HG03139 (cell line): ENCODE data around the gene TPP2.

Source experiments
- ATAC-seq: cut with Tn5 transposase; IDR thresholded peaks from one replicate; pipeline ENCODE4 v1.9.1; 2021; ENCODE audit not compliant: unreplicated experiment

TPP2 gene

DNA sequence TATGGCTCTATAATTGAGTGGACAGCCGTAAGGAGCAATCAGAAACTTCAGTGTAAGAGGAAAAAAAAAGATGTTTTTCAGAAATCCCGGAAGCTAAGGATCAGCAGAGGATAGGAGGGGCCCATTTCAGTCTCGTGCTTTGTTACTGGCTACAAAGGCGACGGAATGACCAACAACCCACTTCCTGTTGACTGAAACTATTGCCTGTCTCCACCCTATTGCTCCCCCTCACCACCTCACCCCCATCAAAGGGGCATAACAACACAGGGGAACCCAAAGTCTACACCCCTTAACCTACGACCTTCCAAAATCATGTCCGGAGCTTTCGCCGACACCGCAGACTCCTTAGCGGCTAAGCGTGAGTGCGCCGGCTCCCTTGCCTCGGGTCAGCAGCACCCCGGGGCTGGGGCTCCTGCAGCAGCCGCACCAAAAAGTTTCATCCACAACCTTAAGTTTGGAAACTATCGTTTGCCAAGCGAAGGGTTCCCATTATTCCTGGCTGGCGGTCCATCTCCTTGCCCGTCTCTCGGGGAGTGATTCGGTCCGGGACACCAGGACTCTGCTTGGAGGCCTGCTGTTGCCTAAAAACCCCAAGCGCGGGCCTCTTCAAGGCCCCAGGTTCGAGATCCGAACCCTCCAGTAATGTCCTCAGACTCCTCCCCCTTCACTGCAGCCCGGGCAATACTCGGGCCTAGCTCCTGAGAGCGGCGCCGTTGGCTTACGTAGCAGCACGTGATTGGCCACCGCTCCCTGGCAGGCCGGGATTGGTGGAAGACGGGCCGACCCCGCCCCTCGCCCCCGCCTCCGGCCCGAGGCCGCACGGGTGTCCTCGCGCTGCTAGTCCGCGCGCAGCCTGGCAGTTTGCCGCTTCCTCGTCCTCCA lies at the start of gene TPP2:
Gene TPP2 (plus strand): TSS at position 840 of the 882 bp plus-strand sequence. CDS start 53 bp downstream, outside the sequence.
- peak; percentile 76 for ATAC-seq

GRCh38 chr13:102548811-102549210 lies 48.0 kb upstream of the TPP2 start:
- no peak for ATAC-seq

DNA sequence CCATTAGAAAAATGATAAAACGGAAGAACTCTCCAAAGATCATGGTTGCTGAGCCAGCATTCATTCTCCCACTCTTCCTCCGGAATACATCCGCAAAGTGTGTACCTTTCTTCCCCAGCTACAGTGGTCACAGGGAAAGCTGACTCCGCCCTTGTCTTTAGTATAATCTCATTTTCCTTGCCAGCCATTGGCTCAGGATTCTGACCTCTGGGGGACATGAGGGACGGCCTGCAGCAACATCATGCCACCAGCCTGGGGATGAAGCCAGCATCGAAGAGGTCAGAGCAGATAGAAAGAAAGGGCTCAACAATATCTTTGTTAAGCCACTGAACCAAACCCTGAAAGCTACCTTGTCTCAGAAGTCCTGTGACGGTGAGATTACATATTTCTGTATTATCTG lies 46.3 kb upstream of the TPP2 start:
- ATAC-seq, result no peak

GRCh38 chr13:102555914-102556553 lies 40.8 kb upstream of the TPP2 start:
- peak; percentile 84 for ATAC-seq

GRCh38 chr13:102556806-102557205 lies 40.0 kb upstream of the TPP2 start:
- ATAC-seq, result no peak

DNA sequence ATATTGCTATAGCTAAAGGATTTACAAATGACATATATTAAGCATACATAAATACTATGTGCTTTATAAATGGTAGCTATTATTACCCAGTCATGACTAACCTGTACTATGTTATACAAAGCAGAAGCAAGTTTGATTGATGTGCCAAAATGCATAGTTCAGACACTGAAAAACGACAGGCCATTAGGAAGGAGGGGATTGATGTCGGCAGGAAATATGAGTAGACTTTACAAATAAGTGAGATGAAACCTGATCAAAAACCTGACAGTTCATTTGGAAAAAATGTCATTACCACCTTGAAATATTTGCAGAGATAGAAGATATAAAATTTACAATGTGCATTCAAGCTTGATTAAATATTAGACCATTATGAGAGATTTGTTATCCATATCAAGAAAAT lies 38.8 kb upstream of the TPP2 start:
- no peak for ATAC-seq

- no peak for ATAC-seq
These were observed 34.9 kb upstream of the TPP2 start for GRCh38 chr13:102561933-102562332.

DNA sequence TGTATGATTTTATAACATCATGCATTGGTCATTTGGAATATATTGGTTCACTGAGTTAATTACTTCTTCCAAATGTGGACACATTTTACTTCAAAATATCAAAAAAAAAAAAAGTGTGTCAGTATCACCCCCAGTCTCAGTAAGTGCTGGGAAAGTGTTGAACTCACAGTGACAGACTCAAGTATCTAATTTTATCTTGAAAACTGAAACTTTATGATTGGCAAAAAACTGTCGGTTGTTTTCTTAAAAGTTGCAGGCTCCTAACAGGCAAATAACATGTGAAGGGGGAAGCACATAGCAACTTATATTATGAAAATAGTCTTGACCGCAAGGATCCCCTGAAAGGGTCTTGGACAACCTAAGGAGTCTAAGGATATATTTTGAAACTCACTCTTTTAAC lies 33.5 kb upstream of the TPP2 start:
- no peak for ATAC-seq

DNA sequence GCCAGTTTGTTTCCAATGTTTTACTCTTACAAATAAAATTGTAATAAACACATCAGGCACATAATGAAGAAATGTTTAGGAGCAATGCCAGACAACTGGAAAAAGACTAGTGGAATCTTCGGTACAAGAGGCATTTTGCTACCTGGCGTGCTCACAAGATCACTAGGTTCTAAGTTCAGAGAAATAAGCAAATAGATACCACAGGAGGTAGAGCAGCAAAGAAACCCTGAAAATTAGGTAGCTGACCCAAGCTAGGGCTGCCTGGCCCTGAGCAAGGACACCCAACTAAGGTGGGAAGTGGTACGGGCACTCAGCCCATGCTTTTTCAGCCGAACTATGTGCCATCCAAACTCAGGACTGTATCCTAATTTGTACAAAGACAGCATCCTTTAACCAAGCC lies 32.2 kb upstream of the TPP2 start:
- no peak for ATAC-seq

DNA sequence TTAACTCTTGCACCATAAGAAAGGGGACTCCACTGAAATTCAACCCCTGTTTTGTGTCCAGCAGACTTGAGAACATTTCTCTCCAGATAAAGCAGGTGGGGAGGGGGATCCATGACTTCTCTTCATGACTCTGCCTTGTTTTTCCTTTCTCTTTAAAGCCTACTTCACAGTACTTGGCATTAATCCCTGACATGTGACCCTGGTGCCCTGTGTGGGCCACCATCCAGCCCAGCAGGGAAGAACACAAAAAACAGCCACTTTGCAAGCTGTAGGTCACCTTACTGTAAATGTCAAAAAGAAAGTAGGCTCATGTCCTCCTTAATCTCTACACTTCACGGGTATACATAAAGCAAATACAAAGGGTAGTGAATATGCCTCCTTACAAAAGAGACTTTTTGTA lies 30.3 kb upstream of the TPP2 start:
- ATAC-seq, result no peak

DNA sequence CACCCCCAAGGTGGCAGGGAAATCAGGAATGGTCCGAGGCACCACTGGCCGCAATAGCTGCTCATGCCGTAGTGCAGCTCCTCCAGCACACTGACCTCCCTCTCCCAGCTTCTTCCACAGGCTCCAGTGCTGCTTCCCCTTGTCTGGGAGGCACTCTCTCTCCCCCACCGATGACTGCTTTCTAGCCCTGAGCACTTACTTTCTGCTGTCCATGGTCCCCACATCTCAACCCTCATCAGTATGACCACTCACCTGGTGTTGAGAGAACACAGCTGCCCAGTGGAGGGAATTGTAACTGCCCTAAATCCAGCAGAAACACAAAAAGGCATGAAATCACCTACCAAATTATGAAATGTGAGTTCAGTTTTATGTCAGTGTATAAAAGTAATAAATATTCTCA lies 28.9 kb upstream of the TPP2 start:
- no peak for ATAC-seq

DNA sequence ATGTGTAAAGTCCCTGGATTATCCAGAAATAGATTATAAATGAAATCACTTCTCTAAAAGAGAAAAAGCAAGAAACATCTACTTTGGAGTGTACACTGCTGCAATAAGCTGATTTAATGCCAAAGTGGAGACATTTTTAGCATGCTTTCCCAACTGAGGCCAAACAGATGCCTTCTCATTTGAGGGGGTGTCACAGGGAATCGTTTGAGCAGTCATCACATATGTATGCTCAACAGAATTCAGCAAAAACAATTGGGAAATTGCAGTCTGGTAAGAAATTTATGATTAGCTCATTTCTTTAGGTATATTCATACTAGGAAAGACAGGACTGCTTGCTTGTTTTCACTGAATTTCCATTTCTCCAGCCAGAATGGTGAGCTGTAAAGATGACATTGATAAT lies 27.3 kb upstream of the TPP2 start:
- ATAC-seq, result no peak

DNA sequence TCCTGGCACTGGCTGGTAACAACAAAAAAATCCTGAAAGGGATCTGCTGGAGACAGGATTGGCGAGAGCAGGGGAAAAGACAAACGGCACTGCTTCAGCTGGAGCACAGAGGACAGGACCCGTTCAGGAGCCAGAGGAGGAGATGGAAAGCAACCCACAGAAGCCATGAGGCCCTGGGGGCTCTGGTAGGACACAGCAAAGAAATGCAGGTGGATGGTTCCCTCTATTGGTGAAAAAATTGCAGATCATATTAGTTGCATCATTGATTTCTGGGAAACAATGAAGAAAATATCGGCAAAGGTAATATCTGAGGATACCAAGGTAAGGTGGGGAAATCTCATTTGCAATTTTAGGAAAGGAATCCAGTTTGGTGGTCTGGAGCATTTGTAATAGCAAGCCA lies 25.7 kb upstream of the TPP2 start:
- no peak for ATAC-seq

GRCh38 chr13:102572323-102572722 lies 24.5 kb upstream of the TPP2 start:
- ATAC-seq, result no peak

DNA sequence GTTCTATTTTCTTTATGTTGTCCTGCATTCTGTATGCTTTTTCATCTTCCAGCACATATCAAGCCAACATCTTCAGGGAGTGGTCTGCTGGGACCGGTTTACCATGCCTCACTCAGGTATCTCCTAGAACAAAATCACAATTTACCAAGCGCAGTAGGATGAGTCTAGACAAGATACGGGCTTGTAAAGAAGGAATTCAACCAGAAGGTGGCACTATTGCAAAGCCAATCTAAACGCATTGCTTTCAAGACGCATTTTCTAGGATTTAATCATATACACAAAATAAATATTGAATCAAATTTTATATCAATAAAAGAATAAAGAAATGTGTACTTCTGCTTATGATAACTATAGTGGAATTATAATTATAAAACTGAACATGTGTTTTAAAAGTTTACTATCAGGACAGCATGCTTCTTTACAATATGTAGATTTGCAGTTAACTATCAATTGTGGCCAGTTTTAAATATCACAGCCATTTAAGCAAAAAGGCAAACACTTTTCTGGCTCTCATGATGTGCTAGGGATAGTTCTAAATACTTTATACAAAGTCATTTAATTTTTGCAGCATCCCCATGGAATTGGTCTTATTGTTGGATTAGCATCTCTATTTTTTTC lies 16.1 kb upstream of the TPP2 start:
- peak; percentile 45 for ATAC-seq

- ATAC-seq, result no peak
These were observed 14.5 kb upstream of the TPP2 start for GRCh38 chr13:102582256-102582655.

- no peak for ATAC-seq
These were observed 12.4 kb upstream of the TPP2 start for GRCh38 chr13:102584434-102584833.

DNA sequence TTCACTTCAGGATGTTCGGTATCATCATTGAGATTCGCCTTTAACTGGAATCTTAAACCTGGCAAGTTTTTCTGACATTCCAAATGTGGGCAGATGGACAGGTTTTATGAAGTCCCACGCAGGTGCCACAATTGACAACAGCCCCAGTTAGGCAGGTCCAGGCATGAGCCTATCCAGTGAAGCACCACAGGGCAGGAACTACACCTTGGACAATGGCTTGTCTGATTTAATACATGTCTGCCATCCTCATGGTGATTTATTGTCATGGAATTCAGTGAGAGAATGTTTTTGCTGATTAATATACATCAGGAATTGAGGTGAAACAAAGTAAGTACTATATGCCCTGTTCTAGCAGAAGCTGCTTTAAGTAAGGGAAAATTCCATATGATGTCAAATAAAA lies 10.2 kb upstream of the TPP2 start:
- ATAC-seq, result no peak

DNA sequence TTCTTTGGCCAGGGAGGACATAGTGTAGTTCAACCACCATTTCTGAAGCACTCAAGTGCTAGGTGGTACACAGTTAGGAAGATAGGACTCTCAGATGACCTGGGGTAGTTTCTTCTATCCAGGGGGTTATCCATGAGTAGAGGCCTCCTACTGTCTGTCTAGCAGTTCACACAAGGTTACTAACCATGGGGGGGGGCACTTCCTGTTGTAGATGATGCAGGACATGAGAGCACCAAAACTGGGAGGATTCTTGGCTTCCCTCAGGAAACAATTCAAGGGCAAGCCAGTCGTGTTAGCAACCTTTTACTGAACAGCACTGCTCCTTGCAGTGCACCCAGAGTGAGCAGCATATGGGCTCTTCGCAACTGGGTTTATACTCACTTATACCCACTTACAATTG lies 8.9 kb upstream of the TPP2 start:
- ATAC-seq, result no peak

DNA sequence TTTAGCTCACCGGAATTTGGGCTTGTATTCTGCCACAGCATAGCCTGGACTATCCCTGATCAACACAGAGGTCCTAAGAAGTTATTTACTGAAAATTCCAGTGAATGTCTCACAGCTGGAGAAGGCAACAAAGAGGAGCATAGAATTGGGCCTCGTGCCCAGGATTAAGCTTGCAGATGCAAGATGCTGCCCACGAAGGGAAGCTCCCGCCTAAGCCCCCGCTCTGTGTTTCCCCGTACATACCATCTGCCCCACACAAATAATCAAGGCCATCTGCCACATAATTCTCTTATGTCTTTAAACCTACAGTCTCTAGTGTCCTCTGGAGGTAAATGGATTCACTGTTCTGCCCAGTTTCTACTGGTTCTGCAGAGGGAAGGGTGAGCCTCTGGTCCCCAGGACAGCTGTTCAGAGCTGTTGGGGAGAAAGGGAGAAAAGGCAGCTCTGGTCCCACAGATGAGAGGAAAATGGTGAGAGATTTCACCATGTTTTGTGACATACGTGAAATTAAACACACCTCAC lies 7.4 kb upstream of the TPP2 start:
- ATAC-seq, result no peak

- peak; percentile 36 for ATAC-seq
These were observed 4.6 kb upstream of the TPP2 start for GRCh38 chr13:102591988-102592781.
